ENCODE data around the gene MS4A6E.
"Not testable (repeated sequence)": the region's sequence is repeated elsewhere in the genome, so short reads cannot be mapped to it uniquely, and the experiment has no call there.

The MS4A6E gene

GRCh38 chr11:60326955-60327354 lies at the start of gene MS4A6E:
Gene MS4A6E, plus strand, starts transcription at chr11:60327255. Its CDS starts 7,641 bp downstream, at chr11:60334896.
- DNase-seq (ENCODE audit: low spot score): no peak

- no peak for DNase-seq (ENCODE audit: low spot score)
Observed at GRCh38 chr11:60280412-60280811, 46.6 kb upstream of the MS4A6E start, which contains the start of gene MS4A4A. Gene MS4A4A, plus strand, starts transcription at chr11:60280666. Its CDS starts 10 bp downstream, at chr11:60280676.

DNA sequence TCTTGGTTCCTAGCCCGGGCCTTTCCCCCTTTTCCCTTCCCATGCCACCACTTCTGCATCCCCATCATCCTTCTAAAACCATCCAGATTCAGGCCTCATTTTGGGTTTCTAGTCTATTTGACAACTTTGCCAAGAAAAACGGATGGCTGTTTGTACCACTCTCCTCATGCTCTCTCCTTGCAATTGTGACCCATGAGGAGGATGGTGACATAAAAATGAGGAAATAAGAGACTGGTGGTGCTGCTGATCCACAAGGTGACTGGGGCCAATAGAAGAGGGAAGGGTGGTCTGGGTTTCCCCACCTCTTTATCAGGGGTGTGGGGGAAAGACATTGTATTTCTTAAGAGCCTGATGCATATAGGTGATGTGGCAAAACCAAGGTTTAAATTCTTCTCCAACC lies 45.6 kb upstream of the MS4A6E start:
- DNase-seq (ENCODE audit: low spot score): no peak

DNA sequence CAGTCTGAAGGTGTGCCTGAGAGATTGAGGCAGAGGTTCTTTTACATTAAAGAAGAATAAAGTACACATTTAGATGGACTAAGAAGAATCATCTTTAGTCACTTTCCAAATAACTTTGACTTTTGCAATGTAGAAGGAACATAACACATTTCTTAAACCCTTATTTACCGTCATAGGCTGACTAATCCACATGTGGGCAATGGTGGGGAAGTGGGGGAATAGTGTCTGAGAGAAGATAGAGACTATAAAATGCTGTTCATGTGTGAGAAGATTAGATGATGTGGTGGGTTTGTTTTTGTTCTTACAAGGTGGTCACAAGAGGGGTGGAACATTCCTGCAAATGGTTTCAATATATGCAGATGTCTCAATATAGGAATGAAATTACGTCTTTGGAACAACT lies 44.8 kb upstream of the MS4A6E start:
- no peak for DNase-seq (ENCODE audit: low spot score)

DNA sequence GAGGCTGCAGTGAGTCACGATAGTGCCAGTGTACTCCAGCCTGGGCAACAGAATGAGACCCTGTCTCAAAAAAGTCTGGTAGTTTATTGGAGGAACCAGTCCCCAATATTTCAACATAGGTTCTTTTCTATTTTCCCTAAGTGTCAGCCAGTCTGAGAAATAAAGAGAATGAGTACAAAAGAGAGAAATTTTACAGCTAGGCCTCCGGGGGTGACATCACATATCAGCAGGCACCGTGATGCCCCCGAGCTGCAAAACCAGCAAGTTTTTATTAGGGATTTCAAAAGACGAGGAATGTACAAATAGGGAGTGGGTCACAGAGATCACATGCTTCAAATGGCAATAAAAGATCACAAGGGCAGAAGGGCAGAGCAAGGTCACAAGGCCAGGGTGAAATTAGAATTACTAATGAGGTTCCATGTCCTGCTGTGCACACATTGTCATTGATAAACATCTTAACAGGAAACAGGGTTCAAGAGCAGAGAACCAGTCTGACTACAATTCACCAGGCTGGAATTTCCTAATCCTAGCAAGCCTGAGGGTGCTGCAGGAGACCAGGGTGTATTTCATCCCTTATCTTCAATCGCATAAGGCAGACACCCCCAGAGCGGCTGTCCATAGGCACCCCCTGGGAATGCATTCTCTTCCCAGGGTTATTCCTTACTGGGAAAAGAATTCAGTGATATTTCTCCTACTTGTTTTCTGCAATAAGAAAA lies 41.5 kb upstream of the MS4A6E start:
- DNase-seq (ENCODE audit: low spot score): not testable (repeated sequence)

DNA sequence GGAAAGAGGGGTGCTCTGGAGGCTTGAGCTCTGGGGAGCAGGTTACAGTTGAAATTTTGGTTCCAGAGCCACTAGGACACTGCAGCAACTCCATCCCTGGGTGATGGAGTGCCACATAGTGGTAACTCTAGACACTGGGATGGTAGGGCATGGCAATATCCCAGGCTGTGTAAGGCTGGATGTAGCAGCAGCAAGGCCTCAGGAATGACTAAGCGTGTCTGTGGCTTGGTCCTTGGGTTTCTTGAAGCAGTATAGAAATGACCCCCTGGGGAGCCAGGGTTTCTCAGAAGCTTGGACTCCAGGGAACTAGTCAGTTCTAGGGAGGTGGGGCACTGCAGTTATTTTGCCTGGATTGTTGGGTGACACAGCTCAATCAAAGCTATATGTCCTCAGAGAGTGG lies 38.5 kb upstream of the MS4A6E start:
- DNase-seq (ENCODE audit: low spot score): no peak

- no peak for DNase-seq (ENCODE audit: low spot score)
Observed at GRCh38 chr11:60292145-60292544, 34.9 kb upstream of the MS4A6E start.

GRCh38 chr11:60301178-60301577 lies 25.9 kb upstream of the MS4A6E start:
- no peak for DNase-seq (ENCODE audit: low spot score)

DNA sequence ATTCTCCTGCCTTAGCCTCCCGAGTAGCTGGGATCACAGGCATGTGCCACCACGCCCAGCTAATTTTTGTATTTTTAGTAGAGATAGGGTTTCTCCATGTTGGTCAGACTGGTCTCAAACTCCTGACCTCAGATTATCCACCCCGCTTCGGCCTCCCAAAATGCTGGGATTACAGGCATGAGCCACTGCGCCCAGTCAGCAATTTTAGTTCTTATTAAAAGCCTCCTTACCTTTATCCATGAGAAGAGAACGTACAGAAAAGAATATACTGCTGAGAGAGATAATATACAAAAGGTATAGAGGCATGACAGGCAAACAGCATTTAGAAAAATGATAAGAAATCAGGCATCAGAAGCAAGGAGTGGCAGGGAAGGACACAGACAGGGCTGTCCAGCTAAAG lies 25.2 kb upstream of the MS4A6E start:
- DNase-seq (ENCODE audit: low spot score): not testable (repeated sequence)

GRCh38 chr11:60303661-60304060 lies 23.4 kb upstream of the MS4A6E start:
- no peak for DNase-seq (ENCODE audit: low spot score)

- DNase-seq (ENCODE audit: low spot score): no peak
Observed at GRCh38 chr11:60305906-60306619, 21.0 kb upstream of the MS4A6E start.

DNA sequence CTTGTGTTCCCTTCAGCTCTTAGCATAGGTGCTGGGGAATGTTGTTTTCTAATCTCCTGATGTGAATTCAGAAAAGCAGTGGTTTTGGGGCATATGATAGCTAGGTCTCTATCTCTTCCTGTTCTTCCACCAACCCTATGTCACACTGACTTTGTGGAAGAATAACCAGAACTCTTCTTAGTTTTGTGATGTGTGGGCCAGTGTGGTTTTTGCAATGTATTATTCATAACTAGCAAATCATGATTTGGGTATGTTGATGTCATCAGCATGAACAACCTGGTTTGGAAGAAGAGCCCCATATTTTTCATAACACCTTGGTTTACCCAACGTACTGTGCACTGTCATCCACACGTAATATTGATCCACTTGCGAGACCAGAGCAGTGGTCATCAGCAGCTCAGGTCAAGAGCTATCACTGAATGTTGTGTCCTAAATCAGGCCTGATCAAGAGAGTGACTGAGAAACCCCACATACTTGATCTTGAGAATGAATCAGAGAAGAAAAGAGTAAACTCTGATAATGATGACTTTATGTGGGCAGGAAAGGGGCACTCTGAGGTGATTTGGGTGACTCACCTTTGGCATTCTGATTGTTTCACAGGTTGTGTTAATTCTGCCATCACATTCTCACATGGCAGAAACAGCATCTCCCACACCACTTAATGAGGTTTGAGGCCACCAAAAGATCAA lies 19.4 kb upstream of the MS4A6E start:
- no peak for DNase-seq (ENCODE audit: low spot score)

DNA sequence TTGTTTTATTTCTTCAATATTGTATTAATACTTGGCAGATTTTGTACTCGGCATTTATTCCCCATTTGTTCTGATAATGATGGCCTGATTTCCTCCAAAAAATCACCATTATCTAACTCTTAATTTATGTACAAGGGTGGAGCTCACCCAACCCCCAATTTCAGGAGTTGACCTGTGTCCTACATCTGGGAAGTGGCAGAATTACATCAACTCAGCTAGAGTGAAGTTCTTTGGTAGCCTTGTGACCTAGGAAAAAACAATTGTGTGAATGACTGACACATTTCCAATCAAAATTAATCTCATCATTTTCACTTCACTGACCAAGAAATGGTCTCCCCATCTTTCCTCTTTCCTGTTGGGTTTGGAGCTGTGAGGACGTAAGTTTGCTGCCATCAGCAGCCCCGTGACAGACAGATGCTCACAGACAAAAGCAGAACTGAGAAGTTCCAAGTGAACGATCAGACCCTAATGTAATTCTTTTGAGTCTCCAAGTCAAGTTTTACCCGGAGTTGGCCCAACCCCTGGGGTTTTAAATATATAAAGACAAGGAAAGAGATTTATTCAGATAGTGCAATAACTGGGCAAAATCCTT lies 16.6 kb upstream of the MS4A6E start:
- DNase-seq (ENCODE audit: low spot score): peak; percentile 8

DNA sequence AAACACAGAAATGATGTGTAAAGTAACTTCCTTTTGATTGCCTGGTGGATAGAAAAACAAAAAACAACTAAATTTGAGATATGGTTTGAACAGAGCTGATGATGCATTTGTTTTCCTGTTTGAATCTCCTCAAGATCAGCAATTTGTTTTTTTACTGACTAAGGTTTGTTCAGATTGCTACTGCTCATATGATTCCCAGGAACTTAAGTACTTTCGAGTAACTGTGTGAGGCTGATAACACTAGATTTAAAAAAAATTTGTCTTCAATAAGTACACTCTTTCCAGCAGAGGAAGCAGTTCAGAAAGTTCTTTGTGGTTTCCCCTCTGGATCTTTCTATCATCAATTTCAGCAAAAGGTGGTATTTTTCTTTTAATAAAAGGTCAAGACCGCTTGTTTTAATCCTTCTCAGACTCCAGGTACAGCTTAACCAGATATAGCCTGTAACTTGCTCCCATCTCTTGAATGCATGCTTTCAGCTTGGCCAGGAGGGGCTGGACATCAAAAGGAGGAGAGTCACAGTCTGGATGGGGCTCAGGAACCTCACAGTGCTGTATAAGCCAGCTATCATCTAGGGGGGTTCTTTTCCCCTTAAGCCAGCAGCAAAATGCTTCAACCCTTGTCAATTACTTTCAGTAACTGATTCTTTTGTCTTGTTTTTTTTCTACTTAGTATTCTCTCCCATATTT lies 12.3 kb upstream of the MS4A6E start:
- DNase-seq (ENCODE audit: low spot score): no peak

GRCh38 chr11:60315871-60316270 lies 11.2 kb upstream of the MS4A6E start:
- no peak for DNase-seq (ENCODE audit: low spot score)

DNA sequence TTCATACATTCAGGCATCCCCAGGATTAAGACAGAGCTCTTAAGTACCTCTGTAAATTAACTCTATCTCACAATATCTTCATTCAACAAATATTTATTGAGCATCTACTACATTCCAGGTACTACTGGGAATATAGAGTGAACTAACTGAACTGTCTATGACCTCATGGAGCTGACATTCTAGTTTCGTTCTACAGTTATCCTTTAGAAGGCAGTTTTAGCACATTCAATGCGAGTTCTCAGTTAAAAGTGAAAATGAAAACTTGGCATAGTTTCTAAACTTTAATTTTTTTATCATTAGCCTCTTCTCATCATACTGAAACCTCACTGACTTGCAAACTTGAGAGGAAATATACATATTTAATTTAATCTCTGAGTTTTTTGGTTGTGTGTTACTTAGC lies 10.7 kb upstream of the MS4A6E start:
- DNase-seq (ENCODE audit: low spot score): no peak

DNA sequence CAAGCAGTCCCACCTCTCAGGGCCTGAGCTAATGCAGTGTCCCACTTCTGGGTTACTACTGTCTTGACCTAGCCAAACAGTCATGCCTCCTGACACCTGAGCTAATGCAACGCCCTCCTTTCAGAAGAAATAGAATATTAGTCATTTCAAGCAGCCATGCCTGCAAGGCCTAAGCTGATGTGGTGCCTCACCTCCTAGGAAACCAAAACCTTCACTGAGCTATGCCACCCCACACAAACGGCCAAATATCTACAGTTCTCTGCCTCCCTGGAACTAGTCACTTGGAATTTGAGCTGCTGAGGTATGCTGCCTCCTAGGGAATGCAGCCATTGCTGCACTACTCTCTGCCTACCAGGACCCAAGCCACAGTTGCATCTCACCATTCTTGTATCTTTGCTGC lies 8.3 kb upstream of the MS4A6E start:
- DNase-seq (ENCODE audit: low spot score): no peak

DNA sequence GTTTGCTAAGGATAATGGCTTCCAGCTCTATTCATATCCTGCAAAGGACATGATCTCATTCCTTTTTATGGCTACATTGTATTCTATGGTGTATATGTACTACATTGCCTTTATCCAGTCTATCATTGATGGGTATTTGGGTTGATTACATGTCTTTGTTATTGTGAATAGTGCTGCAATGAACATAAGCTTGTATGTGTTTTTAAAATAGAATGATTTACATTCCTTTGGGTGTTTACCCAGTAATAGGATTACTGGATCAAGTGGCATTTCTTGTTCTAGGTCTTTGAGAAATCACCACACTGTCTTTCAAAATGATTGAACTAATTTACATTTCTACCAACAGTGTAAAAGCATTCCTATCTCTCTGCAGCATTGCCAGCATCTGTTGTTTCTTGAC lies 6.0 kb upstream of the MS4A6E start:
- no peak for DNase-seq (ENCODE audit: low spot score)

DNA sequence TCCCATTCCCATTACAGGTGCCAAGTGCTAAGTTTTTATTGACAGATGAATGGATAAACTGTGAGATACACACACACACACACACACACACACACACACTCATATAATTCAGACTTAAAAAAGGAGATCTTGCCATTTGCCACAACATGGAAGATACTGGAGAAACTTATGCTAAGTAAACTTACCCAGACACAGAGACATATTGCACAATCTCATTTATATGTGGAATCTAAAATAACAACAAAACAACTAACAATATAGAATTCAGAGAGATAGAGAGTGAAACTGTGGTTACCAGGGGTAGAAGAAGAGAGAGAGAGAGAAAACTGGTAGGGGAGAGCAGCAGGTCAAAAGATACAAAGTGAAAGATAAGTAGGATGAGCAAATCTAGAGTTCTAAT lies 1.4 kb downstream of the MS4A6E start:
- DNase-seq (ENCODE audit: low spot score): no peak

- no peak for DNase-seq (ENCODE audit: low spot score)
Observed at GRCh38 chr11:60332846-60333245, 5.8 kb downstream of the MS4A6E start.

DNA sequence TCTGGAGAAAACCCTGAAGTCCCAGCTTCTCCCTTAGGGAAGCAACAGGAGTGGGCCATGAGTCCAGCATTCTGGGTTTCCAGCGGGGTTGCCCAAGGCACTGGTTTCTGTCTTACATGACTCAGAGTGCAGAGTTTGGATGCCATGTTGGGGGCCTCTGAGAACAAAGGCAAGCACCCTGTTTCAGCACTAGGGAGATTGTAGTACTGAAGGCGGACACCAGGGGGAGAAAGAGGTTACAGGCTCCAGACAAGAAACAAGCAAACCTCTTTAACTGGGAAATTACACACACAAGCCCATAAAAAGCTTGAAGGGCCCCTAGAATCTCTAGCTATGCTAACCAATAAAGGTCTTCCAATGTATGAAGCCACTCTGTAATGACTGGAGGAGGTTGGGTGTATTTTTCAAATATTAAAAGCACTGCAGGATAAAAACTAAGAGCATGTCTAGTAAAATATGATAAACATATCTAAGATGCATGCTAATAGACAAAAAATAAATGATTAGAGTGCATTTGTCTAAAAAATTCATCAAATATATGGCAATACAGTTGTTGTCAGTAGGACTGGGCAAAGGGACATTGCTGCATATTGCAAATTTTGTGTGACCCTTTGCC lies 7.1 kb downstream of the MS4A6E start:
- DNase-seq (ENCODE audit: low spot score): peak; percentile 83

All from NAMALWA (cell line).